ENCODE measurements around the gene AURKAIP1. TPM values are rescaled to one million over a fixed set of nuclear protein-coding genes. Genes with fewer than 3 reads are reported as not detected.

Gene AURKAIP1
- total RNA-seq, 1 donor from 2014 or later: 258 TPM

DNA sequence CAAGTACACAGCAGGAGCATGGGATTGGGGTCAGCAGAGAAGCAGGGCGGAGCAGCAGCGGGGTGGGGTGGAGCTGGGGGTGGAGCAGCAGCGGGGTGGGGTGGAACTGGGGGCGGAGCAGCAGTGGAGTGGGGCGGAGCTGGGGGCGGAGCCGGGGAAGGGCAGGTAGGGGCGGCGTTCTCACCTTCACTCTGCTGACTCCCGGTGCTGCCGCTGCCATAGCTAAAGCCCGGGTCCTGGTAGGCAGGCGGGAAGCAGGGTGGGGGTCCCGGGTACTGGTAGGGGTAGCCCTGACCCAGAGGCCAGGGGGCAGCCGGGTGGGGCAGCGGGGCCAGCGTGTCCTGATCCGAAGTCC lies 37.2 kb downstream of the AURKAIP1 start:
- no peak for DNase-seq (ENCODE audit: low read depth)
- no peak overlapping the region for H3K4me3 ChIP-seq (ENCODE audit: low read depth, low read length)
- TF ChIP-seq, protein P1, sequence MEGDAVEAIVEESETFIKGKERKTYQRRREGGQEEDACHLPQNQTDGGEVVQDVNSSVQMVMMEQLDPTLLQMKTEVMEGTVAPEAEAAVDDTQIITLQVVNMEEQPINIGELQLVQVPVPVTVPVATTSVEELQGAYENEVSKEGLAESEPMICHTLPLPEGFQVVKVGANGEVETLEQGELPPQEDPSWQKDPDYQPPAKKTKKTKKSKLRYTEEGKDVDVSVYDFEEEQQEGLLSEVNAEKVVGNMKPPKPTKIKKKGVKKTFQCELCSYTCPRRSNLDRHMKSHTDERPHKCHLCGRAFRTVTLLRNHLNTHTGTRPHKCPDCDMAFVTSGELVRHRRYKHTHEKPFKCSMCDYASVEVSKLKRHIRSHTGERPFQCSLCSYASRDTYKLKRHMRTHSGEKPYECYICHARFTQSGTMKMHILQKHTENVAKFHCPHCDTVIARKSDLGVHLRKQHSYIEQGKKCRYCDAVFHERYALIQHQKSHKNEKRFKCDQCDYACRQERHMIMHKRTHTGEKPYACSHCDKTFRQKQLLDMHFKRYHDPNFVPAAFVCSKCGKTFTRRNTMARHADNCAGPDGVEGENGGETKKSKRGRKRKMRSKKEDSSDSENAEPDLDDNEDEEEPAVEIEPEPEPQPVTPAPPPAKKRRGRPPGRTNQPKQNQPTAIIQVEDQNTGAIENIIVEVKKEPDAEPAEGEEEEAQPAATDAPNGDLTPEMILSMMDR (conservative IDR thresholded peaks at IDR 0.05; ENCODE audit: low read depth, low read length): no peak

DNA sequence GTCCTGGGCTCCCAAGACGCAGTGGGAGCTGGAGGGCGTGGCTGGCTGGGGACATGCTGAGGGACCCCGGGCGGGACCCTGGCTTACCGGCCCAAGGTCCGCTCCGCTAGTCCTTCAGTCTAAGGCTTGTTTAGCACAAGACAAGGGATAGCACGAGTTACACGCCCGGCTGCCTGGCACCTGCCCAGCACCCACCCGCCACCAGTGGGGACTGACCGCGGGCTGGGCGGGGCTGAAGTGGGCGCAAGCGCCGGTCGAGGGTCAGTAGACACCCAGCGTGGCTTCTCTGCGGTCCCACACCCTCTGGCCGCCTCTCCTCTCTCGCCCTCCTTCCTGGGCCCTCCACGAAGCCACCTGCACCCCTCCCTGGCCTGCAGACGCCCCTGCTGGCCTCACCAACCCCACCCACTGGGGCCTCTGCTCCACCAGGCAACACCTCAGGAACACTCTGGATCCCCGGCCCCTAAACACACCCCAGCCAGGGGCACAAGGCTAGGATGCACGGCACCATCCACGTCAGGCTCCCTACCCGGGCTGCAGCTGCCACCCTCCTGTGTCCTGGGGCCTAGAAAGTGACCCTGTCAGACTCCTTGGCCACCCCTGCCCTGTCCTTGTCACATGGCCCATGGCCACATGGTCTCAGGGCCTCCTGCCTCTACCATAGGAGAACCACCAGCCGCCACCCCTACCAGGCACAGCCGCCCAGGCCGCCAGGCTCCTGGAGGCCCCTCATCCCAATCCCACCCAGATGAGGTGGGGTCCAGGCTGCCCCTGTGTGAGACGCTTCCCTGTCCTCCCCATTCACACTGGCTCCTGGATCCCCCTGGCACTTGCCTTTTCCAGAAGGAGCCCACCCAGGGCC lies 37.8 kb downstream of the AURKAIP1 start:
- DNase-seq (ENCODE audit: low read depth): no peak
- TF ChIP-seq, protein P1 (conservative IDR thresholded peaks at IDR 0.05; ENCODE audit: low read depth, low read length): no peak
- H3K4me3 ChIP-seq (ENCODE audit: low read depth, low read length): no peak overlapping the region

DNA sequence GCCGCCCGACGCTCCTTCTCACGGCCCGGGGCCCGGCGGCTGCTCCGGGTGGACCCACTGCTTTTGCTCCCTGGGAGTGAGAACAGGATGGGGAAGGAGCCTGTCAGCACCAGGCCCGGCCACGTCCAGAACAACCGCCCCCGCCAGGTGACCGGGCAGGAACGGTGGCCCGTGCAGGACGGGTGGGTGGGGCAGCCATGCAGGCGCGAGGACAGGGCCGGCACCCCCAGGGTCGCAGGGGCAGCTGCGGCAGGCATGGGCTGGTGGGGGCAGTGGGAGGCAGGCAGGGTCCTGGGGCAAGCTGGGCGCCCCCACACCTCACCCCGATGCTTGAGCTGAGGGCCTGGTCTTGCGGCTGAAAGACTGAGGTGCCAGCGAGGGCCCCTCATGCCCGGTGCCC lies 38.6 kb downstream of the AURKAIP1 start:
- TF ChIP-seq, protein P1 (conservative IDR thresholded peaks at IDR 0.05; ENCODE audit: low read depth, low read length): no peak
- no peak overlapping the region for H3K4me3 ChIP-seq (ENCODE audit: low read depth, low read length)
- no peak for DNase-seq (ENCODE audit: low read depth)

DNA sequence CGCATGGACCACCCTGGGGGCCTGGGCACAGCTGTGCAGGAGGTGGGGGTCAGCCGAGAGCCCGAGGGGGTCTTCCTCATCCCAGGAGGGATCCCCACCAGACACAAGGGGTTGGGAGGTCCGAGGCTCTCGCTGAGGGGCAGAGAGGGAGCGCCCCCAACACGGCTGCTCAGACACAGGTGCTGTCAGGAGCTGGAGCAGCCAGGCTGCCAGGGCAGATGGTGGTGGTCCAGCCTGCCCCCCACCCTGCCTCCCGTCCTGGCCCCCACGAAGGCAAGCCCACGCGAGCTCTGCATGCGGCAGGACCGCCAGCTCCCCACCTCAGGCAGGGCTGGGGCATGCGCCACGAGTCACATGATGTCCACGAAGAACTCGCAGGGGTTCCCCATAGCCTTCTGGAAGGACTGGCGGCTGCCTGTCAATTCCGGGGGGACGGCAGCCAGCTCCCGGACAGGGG lies 39.2 kb downstream of the AURKAIP1 start:
- TF ChIP-seq, protein P1 (conservative IDR thresholded peaks at IDR 0.05; ENCODE audit: low read depth, low read length): no peak
- DNase-seq (ENCODE audit: low read depth): no peak
- H3K4me3 ChIP-seq (ENCODE audit: low read depth, low read length): no peak overlapping the region

DNA sequence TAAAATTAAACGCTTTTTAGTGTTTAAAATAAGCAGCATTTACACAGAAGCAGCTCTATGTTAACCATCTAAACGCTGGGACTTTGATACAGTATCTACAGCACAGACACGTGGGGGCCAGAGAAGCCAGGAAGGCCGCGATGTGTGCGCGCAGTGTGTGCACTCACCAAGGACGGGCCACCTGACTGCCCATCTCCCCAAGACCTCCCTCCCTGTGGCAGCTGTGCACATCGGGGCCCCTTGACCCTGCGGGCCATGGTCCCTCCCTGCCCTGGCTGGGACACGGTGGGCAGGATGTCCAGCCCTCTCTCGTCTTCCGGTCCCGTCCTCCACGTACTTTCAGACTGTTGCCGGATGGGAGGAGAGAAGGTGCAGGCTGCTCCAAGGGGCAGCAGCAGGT lies 39.7 kb downstream of the AURKAIP1 start:
- TF ChIP-seq, protein P1 (conservative IDR thresholded peaks at IDR 0.05; ENCODE audit: low read depth, low read length): no peak
- H3K4me3 ChIP-seq (ENCODE audit: low read depth, low read length): no peak overlapping the region
- DNase-seq (ENCODE audit: low read depth): no peak

DNA sequence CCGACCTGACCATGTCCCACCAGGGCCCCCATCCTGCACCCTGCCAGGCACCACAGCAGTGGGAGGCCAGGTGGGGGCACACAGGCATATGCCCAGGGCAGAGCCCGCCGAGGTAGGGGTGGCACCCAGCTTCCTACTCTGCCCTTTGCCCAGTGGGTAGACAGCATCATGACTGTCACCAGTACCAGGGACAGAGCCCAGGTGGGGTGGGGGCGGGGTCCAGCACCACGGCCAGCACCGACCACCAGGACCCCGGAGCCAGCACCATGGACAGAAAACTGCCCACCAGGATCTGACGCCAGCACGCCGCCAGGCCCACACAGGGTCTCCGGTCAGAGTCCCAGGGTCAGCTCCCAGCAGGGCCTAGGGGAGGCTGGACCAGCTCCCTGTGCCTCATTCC lies 40.2 kb downstream of the AURKAIP1 start:
- TF ChIP-seq, protein P1 (conservative IDR thresholded peaks at IDR 0.05; ENCODE audit: low read depth, low read length): no peak
- H3K4me3 ChIP-seq (ENCODE audit: low read depth, low read length): no peak overlapping the region
- no peak for DNase-seq (ENCODE audit: low read depth)

Data from epithelial cell of proximal tubule (primary cell).